HepG2 (cell line): ENCODE measurements around the gene IFNK. TPM values are rescaled to one million over a fixed set of nuclear protein-coding genes. Genes with fewer than 3 reads are reported as not detected.

Experiments
- BRD4 ChIP-seq: sonication (generic); formaldehyde crosslinking; IDR thresholded peaks from 2 replicates; pipeline ENCODE4 v1.4.0; 2020; ENCODE audit warnings: missing genetic modification reagents
- KDM1A ChIP-seq: IDR thresholded peaks from 2 replicates; pipeline ENCODE4 v1.6.1; 2016; ENCODE audit warnings: missing compliant biosample characterization
- KLF11 ChIP-seq: IDR thresholded peaks from 2 replicates; pipeline ENCODE4 v1.6.1; 2016; ENCODE audit warnings: missing compliant biosample characterization
- KLF13 ChIP-seq: sonication (generic); formaldehyde crosslinking; IDR thresholded peaks from 2 replicates; pipeline ENCODE4 v1.4.0; 2020; ENCODE audit warnings: mild to moderate bottlenecking, missing genetic modification reagents
- NR3C1 ChIP-seq: sonication (generic); formaldehyde crosslinking; IDR thresholded peaks from 2 replicates; pipeline ENCODE4 v1.4.0; 2020; ENCODE audit warnings: missing genetic modification reagents
- PPARG ChIP-seq: conservative IDR thresholded peaks from 2 replicates; pipeline ENCODE4 v1.6.1; 2016; ENCODE audit warnings: missing biosample characterization, missing genetic modification reagents
- RFX3 ChIP-seq: IDR thresholded peaks from 2 replicates; pipeline ENCODE4 v1.6.1; 2016; ENCODE audit warnings: missing biosample characterization, missing genetic modification reagents
- RNF2 ChIP-seq: fragments of 450-650 bp; conservative IDR thresholded peaks from 2 replicates; pipeline ENCODE4 v1.6.1; 2016; ENCODE audit warnings: low read depth
- SALL2 ChIP-seq: sonication (generic); formaldehyde crosslinking; IDR thresholded peaks from 2 replicates; pipeline ENCODE4 v1.8.1; 2023; ENCODE audit warnings: mild to moderate bottlenecking, missing genetic modification reagents, inconsistent platforms
- SIX4 ChIP-seq: sonication (generic); formaldehyde crosslinking; IDR thresholded peaks from 2 replicates; pipeline ENCODE4 v1.4.0; 2020; ENCODE audit warnings: missing genetic modification reagents
- ZNF34 ChIP-seq: sonication (generic); formaldehyde crosslinking; IDR thresholded peaks from 2 replicates; pipeline ENCODE4 v1.4.0; 2020; ENCODE audit warnings: mild to moderate bottlenecking, missing genetic modification reagents, borderline replicate concordance
- ZNF652 ChIP-seq: IDR thresholded peaks from 2 replicates; pipeline ENCODE4 v1.6.1; 2016; ENCODE audit warnings: low read depth, borderline replicate concordance
- ZNF7 ChIP-seq: IDR thresholded peaks from 2 replicates; pipeline ENCODE4 v1.6.1; 2016; ENCODE audit warnings: missing biosample characterization, missing genetic modification reagents
- ZNF83 ChIP-seq: sonication (generic); formaldehyde crosslinking; IDR thresholded peaks from 2 replicates; pipeline ENCODE4 v1.4.0; 2020; ENCODE audit warnings: missing genetic modification reagents, mild to moderate bottlenecking, borderline replicate concordance
- ZSCAN22 ChIP-seq: sonication (generic); formaldehyde crosslinking; IDR thresholded peaks from 2 replicates; pipeline ENCODE4 v1.4.0; 2020; ENCODE audit warnings: mild to moderate bottlenecking, missing genetic modification reagents
- polyA plus RNA-seq, 8 experiments: library from polyadenylated mRNA; depleted of rRNA in 3 of 8; stranded (reverse) in 7 of 8; unstranded in 1 of 8; fragments of >200 nt; fragmentation: Illumina TruSeq in 4 of 8; extraction: Trizol in 4 of 8; gene quantifications; 2 replicates each; pipeline versions ENCODE4 v1.2.1 to v1.2.3, GENCODE V29; 2011 to 2016; ENCODE audit warnings: low read depth in 4 of 8, missing spikeins in 1 of 8, mixed read lengths in 1 of 8; ENCODE audit not compliant: insufficient read depth in 1 of 8
- total RNA-seq, 5 experiments: library from RNA; depleted of rRNA; stranded (reverse); fragments of >200 nt; fragmentation: Illumina TruSeq; extraction: Trizol; gene quantifications; 2 replicates each; pipeline ENCODE4 v1.2.3, GENCODE V29; 2016; ENCODE audit warnings: low read depth in 1 of 5
- TF ChIP-seq, protein P1 (sequence below): sonication (generic); formaldehyde crosslinking; IDR thresholded peaks from 2 replicates; pipeline ENCODE4 v1.4.0; 2020; ENCODE audit warnings: missing genetic modification reagents, mild to moderate bottlenecking, borderline replicate concordance
- TF ChIP-seq, protein P2 (sequence below): fragments of 450-650 bp; IDR thresholded peaks from 2 replicates; pipeline ENCODE4 v1.6.1; 2016
- TF ChIP-seq, protein P3 (sequence below): IDR thresholded peaks from 2 replicates; pipeline ENCODE4 v1.6.1; 2016; ENCODE audit warnings: missing biosample characterization, missing genetic modification reagents, low read depth
- TF ChIP-seq, protein P4 (sequence below): IDR thresholded peaks from 2 replicates; pipeline ENCODE4 v1.6.1; 2016; ENCODE audit warnings: mild to moderate bottlenecking
- TF ChIP-seq, protein P5 (sequence below): sonication (generic); formaldehyde crosslinking; IDR thresholded peaks from 2 replicates; pipeline ENCODE4 v1.4.0; 2020; ENCODE audit warnings: missing genetic modification reagents, borderline replicate concordance
- TF ChIP-seq, protein P6 (sequence below): sonication (generic); formaldehyde crosslinking; IDR thresholded peaks from 2 replicates; pipeline ENCODE4 v1.5.0; 2020; ENCODE audit warnings: missing genetic modification reagents
- TF ChIP-seq, protein P7 (sequence below): sonication (generic); formaldehyde crosslinking; IDR thresholded peaks from 2 replicates; pipeline ENCODE4 v1.4.0; 2020; ENCODE audit warnings: mild to moderate bottlenecking, missing genetic modification reagents

Gene IFNK
- total and polyA plus RNA-seq, 2 of the 13 experiments (the other 11 are each of a cell fraction or from before 2014, with no cell fraction given), result not detected

DNA sequence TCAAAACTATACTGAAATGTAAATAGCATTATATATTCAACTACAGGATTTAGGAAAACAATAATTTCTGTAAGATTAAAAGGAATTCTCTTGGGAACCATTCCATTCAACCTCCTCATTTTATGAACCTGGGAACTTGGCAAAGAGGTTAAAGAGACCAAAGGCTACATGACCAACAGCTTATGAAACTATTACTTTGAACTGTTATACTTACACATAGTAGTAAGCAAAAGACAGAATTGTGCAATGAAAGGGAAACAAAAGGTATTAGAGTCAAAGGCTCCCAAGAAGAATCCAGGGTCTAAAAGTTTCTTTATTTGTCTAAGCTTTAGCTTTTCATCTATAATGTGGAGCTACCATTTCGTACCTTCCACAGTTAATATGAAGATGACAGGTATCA is 42.0 kb downstream of the IFNK start (continued):
- TF ChIP-seq ZSCAN22, result no peak
- no peak for TF ChIP-seq NR3C1 (CRISPR knock-in tag)
- TF ChIP-seq, protein P1, sequence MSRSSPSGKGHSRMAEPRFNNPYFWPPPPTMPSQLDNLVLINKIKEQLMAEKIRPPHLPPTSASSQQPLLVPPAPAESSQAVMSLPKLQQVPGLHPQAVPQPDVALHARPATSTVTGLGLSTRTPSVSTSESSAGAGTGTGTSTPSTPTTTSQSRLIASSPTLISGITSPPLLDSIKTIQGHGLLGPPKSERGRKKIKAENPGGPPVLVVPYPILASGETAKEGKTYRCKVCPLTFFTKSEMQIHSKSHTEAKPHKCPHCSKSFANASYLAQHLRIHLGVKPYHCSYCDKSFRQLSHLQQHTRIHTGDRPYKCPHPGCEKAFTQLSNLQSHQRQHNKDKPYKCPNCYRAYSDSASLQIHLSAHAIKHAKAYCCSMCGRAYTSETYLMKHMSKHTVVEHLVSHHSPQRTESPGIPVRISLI (CRISPR knock-in tag), result no peak
- no peak for TF ChIP-seq ZNF83 (CRISPR knock-in tag)
- no peak for TF ChIP-seq ZNF7 (CRISPR knock-in tag)
- TF ChIP-seq, protein P2, sequence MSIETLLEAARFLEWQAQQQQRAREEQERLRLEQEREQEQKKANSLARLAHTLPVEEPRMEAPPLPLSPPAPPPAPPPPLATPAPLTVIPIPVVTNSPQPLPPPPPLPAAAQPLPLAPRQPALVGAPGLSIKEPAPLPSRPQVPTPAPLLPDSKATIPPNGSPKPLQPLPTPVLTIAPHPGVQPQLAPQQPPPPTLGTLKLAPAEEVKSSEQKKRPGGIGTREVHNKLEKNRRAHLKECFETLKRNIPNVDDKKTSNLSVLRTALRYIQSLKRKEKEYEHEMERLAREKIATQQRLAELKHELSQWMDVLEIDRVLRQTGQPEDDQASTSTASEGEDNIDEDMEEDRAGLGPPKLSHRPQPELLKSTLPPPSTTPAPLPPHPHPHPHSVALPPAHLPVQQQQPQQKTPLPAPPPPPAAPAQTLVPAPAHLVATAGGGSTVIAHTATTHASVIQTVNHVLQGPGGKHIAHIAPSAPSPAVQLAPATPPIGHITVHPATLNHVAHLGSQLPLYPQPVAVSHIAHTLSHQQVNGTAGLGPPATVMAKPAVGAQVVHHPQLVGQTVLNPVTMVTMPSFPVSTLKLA, result no peak
- TF ChIP-seq RNF2, result no peak
- TF ChIP-seq ZNF652, result no peak
- TF ChIP-seq KLF11 (CRISPR knock-in tag), result no peak
- TF ChIP-seq, protein P3, sequence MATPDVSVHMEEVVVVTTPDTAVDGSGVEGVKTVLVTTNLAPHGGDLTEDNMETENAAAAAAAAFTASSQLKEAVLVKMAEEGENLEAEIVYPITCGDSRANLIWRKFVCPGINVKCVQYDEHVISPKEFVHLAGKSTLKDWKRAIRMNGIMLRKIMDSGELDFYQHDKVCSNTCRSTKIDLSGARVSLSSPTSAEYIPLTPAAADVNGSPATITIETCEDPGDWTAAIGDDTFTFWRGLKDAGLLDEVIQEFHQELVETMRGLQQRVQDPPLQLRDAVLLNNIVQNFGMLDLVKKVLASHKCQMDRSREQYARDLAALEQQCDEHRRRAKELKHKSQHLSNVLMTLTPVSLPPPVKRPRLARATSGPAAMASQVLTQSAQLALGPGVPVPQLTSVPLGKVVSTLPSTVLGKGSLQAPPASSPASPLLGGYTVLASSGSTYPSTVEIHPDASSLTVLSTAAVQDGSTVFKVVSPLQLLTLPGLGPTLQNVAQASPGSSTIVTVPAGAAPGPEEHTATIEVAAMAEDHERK, result no peak
- no peak for TF ChIP-seq KLF13 (CRISPR knock-in tag)
- TF ChIP-seq, protein P4, sequence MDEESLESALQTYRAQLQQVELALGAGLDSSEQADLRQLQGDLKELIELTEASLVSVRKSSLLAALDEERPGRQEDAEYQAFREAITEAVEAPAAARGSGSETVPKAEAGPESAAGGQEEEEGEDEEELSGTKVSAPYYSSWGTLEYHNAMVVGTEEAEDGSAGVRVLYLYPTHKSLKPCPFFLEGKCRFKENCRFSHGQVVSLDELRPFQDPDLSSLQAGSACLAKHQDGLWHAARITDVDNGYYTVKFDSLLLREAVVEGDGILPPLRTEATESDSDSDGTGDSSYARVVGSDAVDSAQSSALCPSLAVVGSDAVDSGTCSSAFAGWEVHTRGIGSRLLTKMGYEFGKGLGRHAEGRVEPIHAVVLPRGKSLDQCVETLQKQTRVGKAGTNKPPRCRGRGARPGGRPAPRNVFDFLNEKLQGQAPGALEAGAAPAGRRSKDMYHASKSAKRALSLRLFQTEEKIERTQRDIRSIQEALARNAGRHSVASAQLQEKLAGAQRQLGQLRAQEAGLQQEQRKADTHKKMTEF (CRISPR knock-in tag), result peak; percentile 47; the same call in 1 of the 2 replicates
- no peak for TF ChIP-seq SALL2 (CRISPR knock-in tag)
- TF ChIP-seq, protein P5, sequence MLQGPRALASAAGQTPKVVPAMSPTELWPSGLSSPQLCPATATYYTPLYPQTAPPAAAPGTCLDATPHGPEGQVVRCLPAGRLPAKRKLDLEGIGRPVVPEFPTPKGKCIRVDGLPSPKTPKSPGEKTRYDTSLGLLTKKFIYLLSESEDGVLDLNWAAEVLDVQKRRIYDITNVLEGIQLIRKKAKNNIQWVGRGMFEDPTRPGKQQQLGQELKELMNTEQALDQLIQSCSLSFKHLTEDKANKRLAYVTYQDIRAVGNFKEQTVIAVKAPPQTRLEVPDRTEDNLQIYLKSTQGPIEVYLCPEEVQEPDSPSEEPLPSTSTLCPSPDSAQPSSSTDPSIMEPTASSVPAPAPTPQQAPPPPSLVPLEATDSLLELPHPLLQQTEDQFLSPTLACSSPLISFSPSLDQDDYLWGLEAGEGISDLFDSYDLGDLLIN (CRISPR knock-in tag), result no peak
- TF ChIP-seq, protein P6, sequence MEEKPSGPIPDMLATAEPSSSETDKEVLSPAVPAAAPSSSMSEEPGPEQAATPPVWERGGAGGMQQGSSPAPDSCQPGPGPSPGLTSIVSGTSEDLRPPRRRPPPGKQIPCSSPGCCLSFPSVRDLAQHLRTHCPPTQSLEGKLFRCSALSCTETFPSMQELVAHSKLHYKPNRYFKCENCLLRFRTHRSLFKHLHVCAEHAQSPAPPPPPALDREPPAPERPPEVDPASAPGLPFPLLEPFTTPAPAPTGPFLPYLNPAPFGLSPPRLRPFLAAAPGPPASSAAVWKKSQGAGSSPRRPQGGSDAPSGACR (CRISPR knock-in tag), result no peak
- TF ChIP-seq, protein P7, sequence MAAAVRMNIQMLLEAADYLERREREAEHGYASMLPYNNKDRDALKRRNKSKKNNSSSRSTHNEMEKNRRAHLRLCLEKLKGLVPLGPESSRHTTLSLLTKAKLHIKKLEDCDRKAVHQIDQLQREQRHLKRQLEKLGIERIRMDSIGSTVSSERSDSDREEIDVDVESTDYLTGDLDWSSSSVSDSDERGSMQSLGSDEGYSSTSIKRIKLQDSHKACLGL (CRISPR knock-in tag), result no peak
- TF ChIP-seq PPARG (CRISPR knock-in tag), result peak; percentile 83
- TF ChIP-seq BRD4 (CRISPR knock-in tag), result no peak
- TF ChIP-seq KDM1A (CRISPR knock-in tag), result no peak
- no peak for TF ChIP-seq ZNF34
- no peak for TF ChIP-seq SIX4 (CRISPR knock-in tag)
- no peak for TF ChIP-seq RFX3
